AG08396 (cell line): ENCODE results near the gene GJD3.
"Not testable (repeated sequence)": the region's sequence is repeated elsewhere in the genome, so short reads cannot be mapped to it uniquely, and the experiment has no call there.

Experiments used
- DNase-seq: peaks from one replicate; pipeline ENCODE4 v3.0.0; 2012; ENCODE audit warnings: low spot score, mixed read lengths

GJD3 gene

GRCh38 chr17:40367728-40368127 lies 3.2 kb upstream of the GJD3 start:
- not testable (repeated sequence) for DNase-seq

DNA sequence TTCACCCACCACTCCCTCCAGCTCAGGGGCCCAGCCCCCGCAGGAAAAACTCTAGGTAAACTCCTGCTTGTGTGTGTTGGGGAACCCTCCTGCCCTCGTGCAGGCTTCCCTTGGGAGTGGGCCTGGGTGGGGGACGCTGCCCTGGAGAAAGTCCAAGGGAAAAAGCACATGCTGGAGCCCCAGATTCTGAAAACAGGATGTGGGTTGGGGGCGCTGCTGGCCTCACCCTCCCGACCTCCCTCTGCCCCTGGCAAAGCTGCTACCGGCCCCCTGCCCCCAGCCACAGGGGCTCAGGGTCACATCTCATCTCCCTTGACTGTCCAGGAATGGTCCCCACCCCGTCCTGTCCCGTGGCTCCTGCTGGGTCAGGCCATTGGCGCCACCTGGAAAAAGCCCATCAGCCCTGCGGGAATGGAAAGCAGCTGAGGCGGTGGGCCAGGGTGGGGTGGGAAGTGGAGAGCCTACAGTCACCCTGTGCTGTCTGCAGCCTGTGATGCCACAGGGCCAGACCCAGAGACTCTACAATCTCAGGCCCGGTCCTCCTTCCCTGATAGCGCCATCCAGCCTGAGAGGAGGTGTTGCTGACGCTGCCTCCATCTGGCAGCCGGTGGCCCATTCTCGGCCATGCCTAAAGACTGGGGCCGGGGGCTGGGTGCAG lies 2.5 kb upstream of the GJD3 start:
- no peak for DNase-seq

DNA sequence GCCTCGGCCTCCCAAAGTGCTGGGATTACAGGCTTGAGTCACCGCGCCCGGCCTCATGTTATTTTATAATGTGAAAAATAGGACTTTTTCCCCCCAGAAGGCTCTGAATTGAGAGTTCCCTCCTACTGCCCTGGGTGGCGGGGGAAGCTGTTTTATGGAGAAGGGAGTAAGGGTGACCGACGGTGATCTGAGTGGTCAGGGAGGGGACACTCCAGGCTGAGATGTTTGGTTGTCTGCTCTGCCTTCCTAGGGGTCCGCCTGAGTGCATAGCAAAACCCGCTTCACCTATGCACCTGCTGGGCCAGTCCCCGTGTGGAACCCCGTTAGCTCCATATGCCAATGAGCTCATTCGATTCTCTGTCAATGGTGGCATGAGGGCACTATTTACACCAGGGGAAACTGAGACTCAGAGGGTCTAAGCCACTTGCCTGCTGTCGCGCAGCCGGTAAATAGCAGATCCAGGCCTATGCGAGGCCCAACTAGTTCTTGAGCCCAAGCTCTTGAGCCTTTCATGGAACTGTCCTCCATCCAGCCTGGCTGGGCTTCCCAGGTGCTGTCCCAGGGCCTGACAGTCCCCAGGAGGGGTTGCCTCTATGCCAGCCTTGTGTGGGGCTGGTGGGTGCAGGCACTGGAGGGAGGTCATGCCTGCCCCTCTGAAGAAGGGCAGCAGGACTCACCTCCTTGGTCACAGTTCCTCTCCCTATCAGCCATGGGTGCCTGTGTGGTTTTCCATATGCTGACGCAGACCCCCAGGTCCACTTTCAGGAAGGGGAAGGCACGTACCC lies 1.7 kb upstream of the GJD3 start:
- no peak for DNase-seq

- DNase-seq = no peak
These were observed 369 bp upstream of the GJD3 start for GRCh38 chr17:40364906-40365305.

- DNase-seq = no peak
These were observed 1.3 kb downstream of the GJD3 start for GRCh38 chr17:40363111-40363827.

GRCh38 chr17:40362696-40363110 lies 1.8 kb downstream of the GJD3 start:
- DNase-seq = peak; percentile 92

GRCh38 chr17:40361925-40362695 lies 2.4 kb downstream of the GJD3 start:
- DNase-seq = no peak

DNA sequence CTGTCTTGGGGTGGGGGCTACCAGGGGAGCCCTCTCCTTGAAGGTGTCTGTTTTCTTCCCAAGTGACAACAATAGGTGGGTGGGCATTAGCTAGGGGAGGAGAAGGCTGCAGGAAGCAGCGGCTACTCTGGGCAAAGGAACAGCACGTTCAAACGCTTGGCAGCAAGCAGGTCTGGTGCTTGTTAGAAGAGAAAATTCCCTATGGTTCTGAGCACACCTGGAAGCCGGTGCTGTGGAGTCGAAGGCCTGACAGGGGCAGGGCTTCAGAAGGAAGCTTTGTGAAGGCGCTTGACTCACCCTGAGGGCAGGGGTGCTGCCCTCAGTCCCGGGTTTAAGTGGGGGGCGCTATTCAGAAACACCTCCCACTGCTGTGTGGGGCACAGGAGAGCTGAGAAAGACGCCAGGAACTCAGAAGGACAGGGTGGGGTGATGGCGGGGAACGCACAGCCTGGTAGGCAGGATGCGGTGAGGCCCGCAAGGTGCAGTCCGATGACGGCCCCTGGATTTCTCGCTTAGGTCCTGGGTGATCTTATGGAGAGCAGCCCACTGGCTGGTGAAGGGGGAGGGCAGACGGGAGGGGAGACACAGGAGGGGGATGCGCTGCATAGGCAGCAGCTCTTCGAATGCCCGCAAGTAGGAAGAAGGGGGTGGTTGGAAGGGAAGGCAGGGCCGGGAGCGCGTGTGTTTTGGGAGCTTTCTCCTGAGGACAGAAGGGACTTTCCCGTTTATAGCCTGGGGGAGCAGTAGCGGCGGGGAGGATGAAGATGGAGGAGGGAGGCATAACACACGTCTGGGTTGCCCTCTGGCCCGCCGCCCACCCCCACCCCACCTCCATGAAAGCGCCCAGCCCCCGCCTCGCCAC lies 3.2 kb downstream of the GJD3 start:
- DNase-seq = no peak

- DNase-seq = no peak
These were observed 4.4 kb downstream of the GJD3 start for GRCh38 chr17:40360091-40360490.

DNA sequence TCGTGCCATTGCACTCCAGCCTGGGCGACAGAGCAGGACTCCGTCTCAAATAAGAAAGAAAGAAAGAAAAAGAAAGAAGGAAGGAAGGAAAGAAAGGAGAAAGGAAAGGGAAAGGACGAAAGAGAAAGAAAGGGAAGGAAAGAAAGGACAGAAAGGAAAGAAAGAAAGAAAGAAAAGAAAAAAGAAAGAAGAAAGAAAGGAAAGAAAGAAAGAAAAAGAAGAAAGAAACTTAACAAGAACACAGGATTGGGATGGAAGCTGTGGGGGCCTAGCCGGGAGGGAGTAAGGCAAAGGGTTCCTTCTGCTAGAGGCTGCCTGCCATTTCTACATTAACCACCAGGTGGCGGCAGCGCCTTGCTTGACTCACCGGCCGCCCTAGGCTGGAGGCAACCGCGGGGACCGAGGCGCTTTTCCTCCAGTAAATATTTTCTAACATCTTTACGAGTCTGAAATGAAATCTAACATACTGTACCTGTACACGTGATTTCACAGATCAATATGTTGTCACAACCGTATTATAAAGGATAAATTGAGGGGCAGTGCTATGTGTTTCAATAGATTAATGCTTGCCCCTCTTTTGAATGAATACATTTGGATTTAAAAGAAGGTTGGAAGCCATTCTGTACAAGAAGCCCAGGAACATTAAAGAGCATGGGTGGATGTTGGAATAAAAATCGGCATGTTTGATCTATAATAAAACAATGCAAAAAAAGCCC lies 6.1 kb downstream of the GJD3 start:
- peak; percentile 94 for DNase-seq

- DNase-seq = no peak
These were observed 7.3 kb downstream of the GJD3 start for GRCh38 chr17:40356990-40357881.

DNA sequence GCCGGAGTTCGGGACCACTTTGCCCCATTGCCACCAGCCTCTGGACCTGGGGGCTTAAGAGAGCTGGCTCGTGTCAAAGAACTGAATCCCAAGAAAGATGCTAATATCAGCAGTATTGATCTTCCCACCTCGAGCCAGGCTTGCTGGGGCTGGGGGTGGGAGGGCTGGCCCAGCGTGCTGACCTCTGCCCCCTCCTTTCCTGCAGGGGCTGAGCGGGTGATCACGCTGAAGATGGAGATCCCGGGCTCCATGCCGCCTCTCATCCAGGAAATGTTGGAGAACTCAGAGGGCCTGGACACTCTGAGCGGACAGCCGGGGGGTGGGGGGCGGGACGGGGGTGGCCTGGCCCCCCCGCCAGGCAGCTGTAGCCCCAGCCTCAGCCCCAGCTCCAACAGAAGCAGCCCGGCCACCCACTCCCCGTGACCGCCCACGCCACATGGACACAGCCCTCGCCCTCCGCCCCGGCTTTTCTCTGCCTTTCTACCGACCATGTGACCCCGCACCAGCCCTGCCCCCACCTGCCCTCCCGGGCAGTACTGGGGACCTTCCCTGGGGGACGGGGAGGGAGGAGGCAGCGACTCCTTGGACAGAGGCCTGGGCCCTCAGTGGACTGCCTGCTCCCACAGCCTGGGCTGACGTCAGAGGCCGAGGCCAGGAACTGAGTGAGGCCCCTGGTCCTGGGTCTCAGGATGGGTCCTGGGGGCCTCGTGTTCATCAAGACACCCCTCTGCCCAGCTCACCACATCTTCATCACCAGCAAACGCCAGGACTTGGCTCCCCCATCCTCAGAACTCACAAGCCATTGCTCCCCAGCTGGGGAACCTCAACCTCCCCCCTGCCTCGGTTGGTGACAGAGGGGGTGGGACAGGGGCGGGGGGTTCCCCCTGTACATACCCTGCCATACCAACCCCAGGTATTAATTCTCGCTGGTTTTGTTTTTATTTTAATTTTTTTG lies 8.5 kb downstream of the GJD3 start:
- no peak for DNase-seq

GRCh38 chr17:40355123-40355803 lies 9.3 kb downstream of the GJD3 start:
- DNase-seq = peak; percentile 90

- no peak for DNase-seq
These were observed 10.1 kb downstream of the GJD3 start for GRCh38 chr17:40354221-40355122.

- DNase-seq = no peak
These were observed 11.7 kb downstream of the GJD3 start for GRCh38 chr17:40352779-40353394.

DNA sequence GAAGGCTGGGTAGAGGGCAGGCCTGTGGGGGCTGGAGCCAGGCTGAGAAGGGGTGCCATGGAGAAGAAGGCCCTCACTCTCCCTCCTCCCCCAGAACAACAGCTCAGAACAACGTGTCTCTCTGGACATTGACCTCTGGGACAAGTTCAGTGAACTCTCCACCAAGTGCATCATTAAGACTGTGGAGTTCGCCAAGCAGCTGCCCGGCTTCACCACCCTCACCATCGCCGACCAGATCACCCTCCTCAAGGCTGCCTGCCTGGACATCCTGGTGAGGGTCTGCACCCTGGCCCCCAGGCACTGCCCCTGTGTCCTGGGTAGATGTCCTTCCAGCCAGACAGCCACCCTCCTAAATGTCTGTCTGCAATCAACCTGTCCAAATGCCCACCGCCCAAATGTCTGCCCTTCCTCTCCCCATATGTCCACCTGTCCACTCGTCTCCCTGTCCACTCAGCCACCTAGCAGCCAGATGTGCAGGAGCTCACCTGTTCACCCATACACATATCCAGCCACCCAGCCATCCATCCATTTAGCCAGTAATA lies 12.2 kb downstream of the GJD3 start:
- DNase-seq = no peak
